Fibroblast of lung (primary cell): ENCODE data around the gene CCM2. TPM values are rescaled to one million over a fixed set of nuclear protein-coding genes. Genes with fewer than 3 reads are reported as not detected.

Source experiments
- DNase-seq, 2 donors: peaks; one replicate each; pipeline versions ENCODE4 v3.0.0 to v3.0.0-alpha.2; 2010; ENCODE audit warnings: low read depth in 2 of 2
- H2AFZ ChIP-seq: 2 replicates; pipeline ENCODE4 v1.5.1; 2012; ENCODE audit warnings: low read length, control low read depth, inconsistent platforms
- H3K27ac ChIP-seq: 2 replicates; pipeline ENCODE4 v1.5.1; 2011; ENCODE audit warnings: low read length, control low read depth; ENCODE audit not compliant: insufficient read depth
- H3K27me3 ChIP-seq: 2 replicates; pipeline ENCODE4 v1.5.1; 2011; ENCODE audit warnings: mild to moderate bottlenecking, low read length; ENCODE audit not compliant: control insufficient read depth, insufficient read depth
- H3K36me3 ChIP-seq: 2 replicates; pipeline ENCODE4 v1.5.1; 2011; ENCODE audit warnings: low read length; ENCODE audit not compliant: control insufficient read depth, insufficient read depth
- H3K4me1 ChIP-seq: 2 replicates; pipeline ENCODE4 v1.5.1; 2011; ENCODE audit warnings: low read length; ENCODE audit not compliant: control insufficient read depth, insufficient read depth; ENCODE audit errors: extremely low read depth
- H3K4me2 ChIP-seq: 2 replicates; pipeline ENCODE4 v1.5.1; 2011; ENCODE audit warnings: low read length, control low read depth; ENCODE audit not compliant: insufficient read depth; ENCODE audit errors: extremely low read depth
- H3K4me3 ChIP-seq, 4 experiments: fragments of 200-600 bp in 1 of 4; sonication (generic) in 1 of 4; replicated peaks in 1 of 4; 2 replicates each; pipeline ENCODE4 v1.5.1; 2011 to 2016; ENCODE audit warnings: low read length in 4 of 4, low read depth in 3 of 4, mild to moderate bottlenecking in 3 of 4, control low read depth in 2 of 4, inconsistent platforms in 1 of 4, mixed read lengths in 1 of 4; ENCODE audit not compliant: insufficient read depth in 1 of 4; ENCODE audit errors: control extremely low read depth in 1 of 4
- H3K79me2 ChIP-seq: 2 replicates; pipeline ENCODE4 v1.5.1; 2012; ENCODE audit warnings: mild to moderate bottlenecking, low read length, inconsistent platforms; ENCODE audit not compliant: control insufficient read depth, insufficient read depth
- H3K9ac ChIP-seq: 2 replicates; pipeline ENCODE4 v1.5.1; 2011; ENCODE audit warnings: mild to moderate bottlenecking, low read length, control low read depth; ENCODE audit not compliant: insufficient read depth
- H3K9me3 ChIP-seq: 2 replicates; pipeline ENCODE4 v1.5.1; 2012; ENCODE audit warnings: low read depth, low read length; ENCODE audit not compliant: control insufficient read depth, insufficient read depth
- H4K20me1 ChIP-seq: 2 replicates; pipeline ENCODE4 v1.5.1; 2011; ENCODE audit warnings: low read length; ENCODE audit not compliant: control insufficient read depth, insufficient read depth; ENCODE audit errors: extremely low read depth
- CTCF ChIP-seq, 2 donors: IDR thresholded peaks in 1 of 2; conservative IDR thresholded peaks in 1 of 2; 1 replicate in 1 of 2; 2 replicates in 1 of 2; pipeline ENCODE4 v1.5.1; 2011 to 2012; ENCODE audit warnings: low read length in 2 of 2, control low read depth in 1 of 2, inconsistent platforms in 1 of 2, low read depth in 1 of 2, mild to moderate bottlenecking in 1 of 2
- EZH2 ChIP-seq: IDR thresholded peaks from 2 replicates; pipeline ENCODE4 v1.5.1; 2012; ENCODE audit warnings: low read length, control low read depth, mild to moderate bottlenecking; ENCODE audit errors: missing control alignments
- polyA plus RNA-seq, 2 donors: library from polyadenylated mRNA; depleted of rRNA in 1 of 2; stranded (reverse) in 1 of 2; unstranded in 1 of 2; fragments of >200 nt; gene quantifications; 2 replicates each; pipeline ENCODE4 v1.2.1, GENCODE V29; 2011 to 2012; ENCODE audit warnings: missing spikeins in 1 of 2
- total RNA-seq: library from RNA; depleted of rRNA; stranded (reverse); fragments of >200 nt; gene quantifications from 2 replicates; pipeline ENCODE4 v1.2.1, GENCODE V29; 2014

Gene CCM2
- total and polyA plus RNA-seq, 2 donors (not counting 1 experiment from before 2014, with no cell fraction given), result 27.8 to 52.4 TPM

GRCh38 chr7:45082031-45082830 is 82.2 kb downstream of the CCM2 start:
- H3K4me1 ChIP-seq, result no peaks in the 10 kb centered on the region
- TF ChIP-seq EZH2 (no peak), CTCF (conservative IDR thresholded peaks at IDR 0.05 in 1 of 2, IDR thresholded peaks at IDR 0.05 in 1 of 2; ENCODE audit: low read depth in 1 of 2, low read length in 2 of 2) (no peak)
- H3K4me2 ChIP-seq, result no peak overlapping the region
- H3K4me3 ChIP-seq, result no peak overlapping the region
- DNase-seq, result peak; percentile 17 to 24
- no peaks in the 10 kb centered on the region for H3K36me3 ChIP-seq
- H2AFZ ChIP-seq, result no peak overlapping the region
- no peaks in the 10 kb centered on the region for H3K9me3 ChIP-seq
- H3K79me2 ChIP-seq, result no peaks in the 10 kb centered on the region
- no peaks in the 10 kb centered on the region for H3K27me3 ChIP-seq
- no peak overlapping the region for H3K27ac ChIP-seq
- H4K20me1 ChIP-seq, result no peaks in the 10 kb centered on the region
- no peak overlapping the region for H3K9ac ChIP-seq

GRCh38 chr7:45082831-45083331 is 82.9 kb downstream of the CCM2 start:
- H3K27me3 ChIP-seq, result no peaks in the 10 kb centered on the region
- no peak for TF ChIP-seq EZH2
- TF ChIP-seq CTCF (conservative IDR thresholded peaks at IDR 0.05 in 1 of 2, IDR thresholded peaks at IDR 0.05 in 1 of 2; ENCODE audit: low read depth in 1 of 2, low read length in 2 of 2), result no peak
- H2AFZ ChIP-seq, result no peak overlapping the region
- no peaks in the 10 kb centered on the region for H4K20me1 ChIP-seq
- H3K4me1 ChIP-seq, result no peaks in the 10 kb centered on the region
- H3K79me2 ChIP-seq, result no peaks in the 10 kb centered on the region
- no peak overlapping the region for H3K27ac ChIP-seq
- no peak for DNase-seq
- no peak overlapping the region for H3K9ac ChIP-seq
- H3K36me3 ChIP-seq, result no peaks in the 10 kb centered on the region
- H3K4me2 ChIP-seq, result no peak overlapping the region
- H3K4me3 ChIP-seq, result no peak overlapping the region
- no peaks in the 10 kb centered on the region for H3K9me3 ChIP-seq

- Histone ChIP-seq H3K4me3 (no peak overlapping the region), H3K27ac (no peak overlapping the region), H3K9me3 (no peaks in the 10 kb centered on the region), H3K4me2 (no peak overlapping the region), H3K27me3 (no peaks in the 10 kb centered on the region), H4K20me1 (no peaks in the 10 kb centered on the region), H2AFZ (no peak overlapping the region), H3K79me2 (no peaks in the 10 kb centered on the region), H3K36me3 (no peaks in the 10 kb centered on the region), H3K4me1 (no peaks in the 10 kb centered on the region), H3K9ac (no peak overlapping the region)
- no peak for TF ChIP-seq EZH2
- no peak for TF ChIP-seq CTCF (conservative IDR thresholded peaks at IDR 0.05 in 1 of 2, IDR thresholded peaks at IDR 0.05 in 1 of 2; ENCODE audit: low read depth in 1 of 2, low read length in 2 of 2)
- DNase-seq, result no peak
These were observed 84.3 kb downstream of the CCM2 start for GRCh38 chr7:45084336-45084735.
